Thyroid gland (tissue), 4 donors: ENCODE results near the gene ATM. TPM values are rescaled to one million over a fixed set of nuclear protein-coding genes. Genes with fewer than 3 reads are reported as not detected.

Source experiments
- DNase-seq, 2 donors: peaks; one replicate each; pipeline ENCODE4 v3.0.0-alpha.2; 2019
- H3K27ac ChIP-seq, 3 donors: fragments of 200-600 bp; sonication (generic); 1 replicate in 2 of 3; 2 replicates in 1 of 3; pipeline ENCODE4 v1.5.1; 2016 to 2019; ENCODE audit warnings: mild to moderate bottlenecking in 1 of 3, moderate library complexity in 1 of 3
- H3K27me3 ChIP-seq: fragments of 200-600 bp; sonication (generic); one replicate; pipeline ENCODE4 v1.5.1; 2019
- H3K36me3 ChIP-seq, 2 donors: fragments of 200-600 bp; sonication (generic); one replicate each; pipeline ENCODE4 v1.5.1; 2016 to 2019
- H3K4me1 ChIP-seq, 2 donors: fragments of 200-600 bp; sonication (generic); one replicate each; pipeline ENCODE4 v1.5.1; 2017 to 2019
- H3K4me3 ChIP-seq, 3 donors: fragments of 200-600 bp; sonication (generic); replicated peaks in 1 of 3; 1 replicate in 2 of 3; 2 replicates in 1 of 3; pipeline ENCODE4 v1.5.1; 2016; ENCODE audit warnings: mild to moderate bottlenecking in 1 of 3
- H3K9me3 ChIP-seq: fragments of 200-600 bp; sonication (generic); one replicate; pipeline ENCODE4 v1.5.1; 2017
- CTCF ChIP-seq, 6 experiments: fragments of 200-600 bp in 3 of 6; fragments of 450-650 bp in 3 of 6; sonication (generic) in 3 of 6; IDR thresholded peaks; one replicate each; pipeline ENCODE4 v1.5.1; 2016 to 2019; ENCODE audit warnings: antibody characterized with exemption in 6 of 6, mild to moderate bottlenecking in 2 of 6, inconsistent platforms in 1 of 6, moderate library complexity in 1 of 6
- POLR2A ChIP-seq, 2 donors: fragments of 450-650 bp; IDR thresholded peaks; one replicate each; pipeline ENCODE4 v1.6.1; 2017; ENCODE audit warnings: antibody characterized with exemption in 2 of 2, mild to moderate bottlenecking in 2 of 2, moderate library complexity in 1 of 2
- WGBS, 2 donors: methylation state at CpG; one replicate each; pipeline ENCODE4 v1.1.5; 2017; 5-methylcytosine and 5-hydroxymethylcytosine counted together
- intact Hi-C: fragments of 100-400 bp; cut with DNase I; formaldehyde crosslinking; loops from one replicate; pipeline ENCODE4 v1.15.1; 2023
- total RNA-seq, 4 donors: library from RNA; depleted of rRNA; stranded (reverse); fragments of >200 nt; gene quantifications; one replicate each; pipeline ENCODE4 v1.2.3, GENCODE V29; 2016

Gene ATM
- total RNA-seq, 4 donors from 2014 or later = 84.4 to 207 (median 137) TPM

- no peak overlapping the region for H3K27ac ChIP-seq
- no peaks in the 10 kb centered on the region for H3K27me3 ChIP-seq
- 95 to 98% methylated on average over 1 of the region's 1 CpG for WGBS, 2 donors
- no peak overlapping the region for H3K4me3 ChIP-seq
- intact Hi-C loops = no loop called here
- TF ChIP-seq POLR2A (IDR thresholded peaks at IDR 0.05) = no peak
- TF ChIP-seq CTCF (IDR thresholded peaks at IDR 0.05) = no peak
- no peaks in the 10 kb centered on the region for H3K4me1 ChIP-seq
- no peaks in the 10 kb centered on the region for H3K9me3 ChIP-seq
- DNase-seq = no peak
- H3K36me3 ChIP-seq = peaks cover under 1 to 2% of the 10 kb centered on the region in 2 donors
Measured at GRCh38 chr11:108340973-108341372, 118.1 kb downstream of the ATM start.

GRCh38 chr11:108341654-108342053 is 118.8 kb downstream of the ATM start:
- H3K36me3 ChIP-seq = no peaks in the 10 kb centered on the region
- H3K4me3 ChIP-seq = no peak overlapping the region
- TF ChIP-seq POLR2A (IDR thresholded peaks at IDR 0.05) (no peak), CTCF (IDR thresholded peaks at IDR 0.05) (no peak)
- H3K27ac ChIP-seq = no peak overlapping the region
- intact Hi-C loops = no loop called here
- no peaks in the 10 kb centered on the region for H3K9me3 ChIP-seq
- WGBS, 2 donors = 94 to 95% methylated on average over 4 of the region's 4 CpGs
- no peak for DNase-seq
- H3K27me3 ChIP-seq = no peaks in the 10 kb centered on the region
- no peaks in the 10 kb centered on the region for H3K4me1 ChIP-seq

- Histone ChIP-seq H3K4me1 (no peaks in the 10 kb centered on the region), H3K27me3 (no peaks in the 10 kb centered on the region), H3K36me3 (peaks cover 0 to 6% of the 10 kb centered on the region in 2 donors), H3K4me3 (no peak overlapping the region), H3K9me3 (no peaks in the 10 kb centered on the region), H3K27ac (no peak overlapping the region)
- 93 to 98% methylated on average over 2 of the region's 2 CpGs for WGBS, 2 donors
- TF ChIP-seq POLR2A (IDR thresholded peaks at IDR 0.05) (no peak), CTCF (IDR thresholded peaks at IDR 0.05) (no peak)
- no peak for DNase-seq
- intact Hi-C loops = no loop called here
Measured at GRCh38 chr11:108343714-108344113, 120.8 kb downstream of the ATM start.

- H3K4me1 ChIP-seq = no peaks in the 10 kb centered on the region
- H3K36me3 ChIP-seq = peaks cover 5 to 6% of the 10 kb centered on the region in 2 donors
- 97 to 98% methylated on average over 4 of the region's 4 CpGs for WGBS, 2 donors
- intact Hi-C loops = no loop called here
- DNase-seq = no peak
- H3K9me3 ChIP-seq = no peaks in the 10 kb centered on the region
- H3K27ac ChIP-seq = no peak overlapping the region
- no peaks in the 10 kb centered on the region for H3K27me3 ChIP-seq
- no peak for TF ChIP-seq POLR2A (IDR thresholded peaks at IDR 0.05)
- no peak for TF ChIP-seq CTCF (IDR thresholded peaks at IDR 0.05)
- H3K4me3 ChIP-seq = no peak overlapping the region
Measured at GRCh38 chr11:108345767-108346166, 122.9 kb downstream of the ATM start.

GRCh38 chr11:108346451-108346850 is 123.6 kb downstream of the ATM start:
- no peak overlapping the region for H3K27ac ChIP-seq
- no peak for DNase-seq
- no peaks in the 10 kb centered on the region for H3K9me3 ChIP-seq
- H3K36me3 ChIP-seq = peaks cover 6 to 7% of the 10 kb centered on the region in 2 donors
- intact Hi-C loops = no loop called here
- no peak for TF ChIP-seq POLR2A (IDR thresholded peaks at IDR 0.05)
- no peak for TF ChIP-seq CTCF (IDR thresholded peaks at IDR 0.05)
- no peaks in the 10 kb centered on the region for H3K27me3 ChIP-seq
- H3K4me1 ChIP-seq = no peaks in the 10 kb centered on the region
- no peak overlapping the region for H3K4me3 ChIP-seq
